G401 (cell line): ENCODE results near the gene PPM1G. TPM values are rescaled to one million over a fixed set of nuclear protein-coding genes. Genes with fewer than 3 reads are reported as not detected.
"Not testable (repeated sequence)": the region's sequence is repeated elsewhere in the genome, so short reads cannot be mapped to it uniquely, and the experiment has no call there.

Source experiments
- DNase-seq: peaks from one replicate; pipeline ENCODE4 v3.0.0-alpha.2; 2015; ENCODE audit warnings: low spot score
- in situ Hi-C: cut with HindIII; loops from 2 replicates; pipeline ENCODE4 v1.10.0; 2016; ENCODE audit warnings: low sequenced_read_pairs, mixed read lengths
- total RNA-seq: library from RNA; depleted of rRNA; stranded (reverse); fragments of >200 nt; shearing (Covaris generic); gene quantifications from 2 replicates; pipeline ENCODE4 v1.2.3, GENCODE V29; 2014; rRNA removed

PPM1G gene, protein sequence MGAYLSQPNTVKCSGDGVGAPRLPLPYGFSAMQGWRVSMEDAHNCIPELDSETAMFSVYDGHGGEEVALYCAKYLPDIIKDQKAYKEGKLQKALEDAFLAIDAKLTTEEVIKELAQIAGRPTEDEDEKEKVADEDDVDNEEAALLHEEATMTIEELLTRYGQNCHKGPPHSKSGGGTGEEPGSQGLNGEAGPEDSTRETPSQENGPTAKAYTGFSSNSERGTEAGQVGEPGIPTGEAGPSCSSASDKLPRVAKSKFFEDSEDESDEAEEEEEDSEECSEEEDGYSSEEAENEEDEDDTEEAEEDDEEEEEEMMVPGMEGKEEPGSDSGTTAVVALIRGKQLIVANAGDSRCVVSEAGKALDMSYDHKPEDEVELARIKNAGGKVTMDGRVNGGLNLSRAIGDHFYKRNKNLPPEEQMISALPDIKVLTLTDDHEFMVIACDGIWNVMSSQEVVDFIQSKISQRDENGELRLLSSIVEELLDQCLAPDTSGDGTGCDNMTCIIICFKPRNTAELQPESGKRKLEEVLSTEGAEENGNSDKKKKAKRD
- 178 and 244 TPM in 2 replicates for total RNA-seq

DNA sequence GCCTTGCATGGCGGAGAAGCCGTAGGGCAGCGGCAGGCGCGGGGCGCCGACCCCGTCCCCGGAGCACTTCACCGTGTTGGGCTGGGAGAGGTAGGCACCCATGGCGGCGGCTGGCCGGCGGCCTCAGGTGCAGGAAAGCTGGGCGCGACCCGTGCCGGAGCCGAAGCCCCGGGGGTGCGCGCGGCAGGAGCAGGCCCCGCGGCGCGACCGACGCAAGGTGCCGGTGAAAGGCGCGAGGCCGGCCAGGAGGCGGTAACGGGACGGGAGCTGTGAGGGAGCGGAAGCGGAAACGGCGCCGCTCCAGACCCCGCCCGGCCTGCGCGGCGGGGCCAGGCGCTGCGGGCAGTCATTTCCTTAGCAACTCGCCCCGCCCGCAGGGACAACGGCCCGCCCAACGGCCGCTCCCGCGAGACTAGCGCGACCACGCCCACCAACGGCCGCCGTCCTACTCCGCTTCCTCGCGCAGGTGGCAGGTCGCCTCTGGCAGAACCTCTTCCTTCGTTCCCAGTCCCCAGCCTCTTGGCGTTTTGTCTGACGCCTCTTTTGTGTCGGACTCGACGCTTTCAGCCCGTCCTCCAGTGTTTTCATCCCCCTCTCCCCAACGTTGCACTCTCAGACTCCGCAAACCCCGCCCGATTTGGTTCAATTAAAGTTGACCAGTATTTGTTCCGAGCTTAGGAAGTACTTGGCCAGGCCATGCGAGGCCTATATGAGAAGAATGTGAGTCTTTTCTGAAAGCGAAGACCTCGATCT lies at the start of gene PPM1G:
Gene PPM1G (minus strand): TSS at position 271 of the 753 bp plus-strand sequence. CDS start 169 bp downstream, at position 102.
- in situ Hi-C loops = no loop called here
- peak; percentile 95 for DNase-seq

DNA sequence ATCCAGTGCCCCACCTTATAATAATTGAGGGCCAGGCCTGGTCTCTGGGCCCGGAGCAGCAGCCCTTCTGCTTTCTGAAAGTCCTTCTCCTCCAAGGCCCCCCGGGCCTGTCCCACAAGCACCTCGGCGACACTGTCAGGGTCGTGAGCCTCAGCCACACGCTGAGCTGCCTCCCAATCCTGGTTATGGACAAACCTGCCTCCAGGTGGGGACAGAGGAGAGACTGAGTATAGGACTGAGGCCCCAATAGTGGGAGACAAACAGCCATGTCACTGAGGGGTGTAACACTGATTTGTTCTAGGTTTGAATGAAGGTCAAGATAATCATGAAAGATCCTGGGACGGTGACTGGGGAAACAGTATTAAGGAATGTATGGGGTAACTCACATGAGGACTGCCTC lies 44.6 kb upstream of the PPM1G start:
- DNase-seq = no peak
- in situ Hi-C loops = loop anchor here (10.0 kb wide), 1 partner anchor 171 kb away; the partner anchor contains the start of genes CCDC121 and GPN1

DNA sequence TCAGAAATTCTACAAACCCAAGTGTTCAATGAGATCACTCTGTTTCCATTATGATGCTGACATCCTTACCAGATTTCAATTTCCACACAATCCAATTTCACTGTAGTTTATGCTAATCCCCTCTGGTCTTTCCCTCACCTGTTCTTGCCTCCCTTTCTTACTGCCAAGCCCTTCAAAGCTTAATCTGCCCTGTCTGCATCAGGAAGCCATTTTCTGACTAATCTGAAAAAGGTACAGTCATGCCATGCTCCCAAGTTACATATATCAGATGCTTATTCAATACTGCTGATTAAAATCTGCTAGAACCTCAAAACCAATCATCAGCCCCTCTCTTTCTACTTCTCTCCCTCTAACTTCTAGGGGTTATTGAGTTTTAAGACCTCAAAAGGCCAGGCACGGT lies 41.7 kb upstream of the PPM1G start:
- DNase-seq = no peak
- in situ Hi-C loops = loop anchor here (10.0 kb wide), 1 partner anchor 174 kb away; the partner anchor contains the start of genes CCDC121 and GPN1

DNA sequence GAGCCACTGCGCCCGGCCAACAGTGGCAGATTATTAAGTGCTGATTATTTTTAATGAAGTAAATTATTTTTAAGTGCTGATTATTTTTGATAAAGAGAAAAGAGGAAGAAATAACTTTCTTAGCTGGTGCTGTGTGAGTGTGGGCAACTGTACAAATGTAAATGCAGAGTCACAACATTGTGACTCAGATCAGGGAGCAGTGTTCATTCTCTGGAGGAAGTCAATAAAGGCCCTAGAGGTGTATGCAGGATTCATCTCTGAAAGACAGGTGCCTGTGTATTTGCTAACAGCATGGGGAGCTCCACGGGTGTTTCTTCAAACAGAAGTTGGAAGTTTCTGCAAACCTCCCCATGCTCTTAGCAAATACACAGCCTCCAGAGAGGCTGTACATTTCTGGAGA lies 39.0 kb upstream of the PPM1G start:
- in situ Hi-C loops = no loop called here
- no peak for DNase-seq

DNA sequence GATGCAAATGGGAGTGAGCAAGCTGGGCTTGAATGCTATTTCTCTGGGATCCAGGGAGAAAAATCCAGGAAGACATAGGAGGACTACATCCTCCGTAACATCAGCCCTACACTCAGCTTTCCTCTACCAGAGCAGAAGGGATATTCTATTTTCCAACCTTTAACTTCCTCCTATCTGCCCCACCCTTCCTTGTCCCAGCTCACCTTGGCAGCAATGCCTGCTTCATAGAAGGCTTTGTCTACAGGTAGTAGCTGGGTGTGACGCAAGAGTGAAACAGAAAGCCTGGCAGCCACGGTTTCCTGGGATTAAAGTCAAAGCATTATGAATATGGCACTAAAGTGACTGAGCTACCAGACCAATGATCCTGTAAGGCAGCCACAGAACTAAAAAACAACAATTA lies 36.7 kb upstream of the PPM1G start:
- in situ Hi-C loops = no loop called here
- DNase-seq = no peak

DNA sequence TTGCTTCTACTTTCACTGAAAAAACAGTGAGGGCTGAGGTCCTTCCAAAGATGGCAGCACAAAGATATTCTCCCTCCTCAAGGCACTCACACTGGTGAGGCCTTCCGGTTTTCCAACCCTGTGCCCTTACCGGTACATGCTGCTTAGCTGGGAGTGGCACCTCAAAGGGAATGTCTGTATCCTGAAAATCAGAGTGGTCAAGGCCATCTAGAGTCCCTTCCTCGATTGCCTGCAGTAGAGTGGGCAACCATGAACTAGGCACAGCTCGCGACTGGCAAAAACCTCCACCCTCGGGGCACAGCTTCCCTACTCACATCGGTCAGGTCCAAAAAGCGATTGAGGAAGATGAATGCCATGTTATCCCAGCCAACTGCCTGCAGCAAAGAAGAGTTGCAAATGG lies 36.2 kb upstream of the PPM1G start:
- in situ Hi-C loops = no loop called here
- no peak for DNase-seq

DNA sequence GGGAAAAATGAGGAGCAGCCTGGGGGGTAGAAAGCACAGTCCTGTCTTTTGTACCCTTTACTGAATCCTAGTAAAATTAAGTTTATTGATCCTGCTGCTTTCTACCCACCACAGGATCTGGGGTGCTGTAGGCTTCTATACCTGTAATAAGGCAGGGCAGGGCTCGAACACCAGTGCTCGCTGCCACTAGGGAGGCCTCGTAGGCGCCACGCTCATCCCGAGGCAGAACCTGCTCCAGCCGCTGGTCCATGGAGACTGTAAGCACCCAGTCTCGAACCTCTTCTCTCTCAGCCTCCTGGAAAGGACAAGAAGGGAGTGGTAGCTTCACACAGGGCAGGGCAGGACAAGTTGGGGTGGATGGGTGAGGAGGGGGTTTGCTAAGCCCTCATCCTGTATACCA lies 35.8 kb upstream of the PPM1G start:
- DNase-seq = no peak
- in situ Hi-C loops = no loop called here

DNA sequence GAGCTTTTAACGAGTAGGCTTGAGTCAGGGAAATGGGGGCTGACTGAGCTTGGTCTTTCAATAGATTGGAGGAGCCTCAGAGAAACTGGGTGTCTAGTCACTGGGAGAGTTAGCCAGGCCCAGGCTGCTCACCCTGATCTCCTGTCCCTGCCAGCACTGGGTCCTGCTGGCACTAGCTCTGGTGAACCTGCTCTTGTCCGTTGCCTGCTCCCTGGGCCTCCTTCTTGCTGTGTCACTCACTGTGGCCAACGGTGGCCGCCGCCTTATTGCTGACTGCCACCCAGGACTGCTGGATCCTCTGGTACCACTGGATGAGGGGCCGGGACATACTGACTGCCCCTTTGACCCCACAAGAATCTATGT lies 33.5 kb upstream of the PPM1G start:
- in situ Hi-C loops = no loop called here

DNA sequence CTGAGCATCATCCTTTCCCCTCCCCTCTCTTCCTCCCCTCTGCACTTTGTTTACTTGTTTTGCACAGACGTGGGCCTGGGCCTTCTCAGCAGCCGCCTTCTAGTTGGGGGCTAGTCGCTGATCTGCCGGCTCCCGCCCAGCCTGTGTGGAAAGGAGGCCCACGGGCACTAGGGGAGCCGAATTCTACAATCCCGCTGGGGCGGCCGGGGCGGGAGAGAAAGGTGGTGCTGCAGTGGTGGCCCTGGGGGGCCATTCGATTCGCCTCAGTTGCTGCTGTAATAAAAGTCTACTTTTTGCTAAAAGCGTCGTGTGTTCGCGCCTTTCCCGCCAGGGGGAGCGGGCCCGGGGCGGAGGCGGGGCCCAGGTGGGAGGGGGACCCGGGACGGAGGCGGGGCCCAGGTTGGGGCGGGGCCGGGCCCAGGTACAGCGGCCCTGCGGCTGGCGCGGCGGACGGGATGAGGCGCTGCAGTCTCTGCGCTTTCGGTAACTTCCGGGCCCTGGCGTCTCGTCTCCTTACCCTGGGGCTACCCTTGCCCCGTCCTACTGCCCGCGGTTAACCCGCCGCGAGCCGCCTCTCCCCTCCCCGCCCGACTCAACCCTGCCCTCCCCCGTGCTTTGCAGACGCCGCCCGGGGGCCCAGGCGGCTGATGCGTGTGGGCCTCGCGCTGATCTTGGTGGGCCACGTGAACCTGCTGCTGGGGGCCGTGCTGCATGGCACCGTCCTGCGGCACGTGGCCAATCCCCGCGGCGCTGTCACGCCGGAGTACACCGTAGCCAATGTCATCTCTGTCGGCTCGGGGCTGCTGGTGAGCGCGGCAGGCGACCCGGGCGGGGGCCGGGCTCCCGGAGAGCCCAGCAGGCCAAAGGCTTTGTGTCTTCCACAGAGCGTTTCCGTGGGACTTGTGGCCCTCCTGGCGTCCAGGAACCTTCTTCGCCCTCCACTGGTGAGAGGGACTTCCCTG lies 32.8 kb upstream of the PPM1G start, which contains the start of gene KRTCAP3:
Gene KRTCAP3 (plus strand): TSS at position 424 of the 962 bp plus-strand sequence. CDS start 32 bp downstream, at position 456.
- in situ Hi-C loops = no loop called here
- peak; percentile 8 for DNase-seq

More for the DNA sequence above, 33.5 kb upstream of the PPM1G start:
- peak; percentile 3 for DNase-seq

DNA sequence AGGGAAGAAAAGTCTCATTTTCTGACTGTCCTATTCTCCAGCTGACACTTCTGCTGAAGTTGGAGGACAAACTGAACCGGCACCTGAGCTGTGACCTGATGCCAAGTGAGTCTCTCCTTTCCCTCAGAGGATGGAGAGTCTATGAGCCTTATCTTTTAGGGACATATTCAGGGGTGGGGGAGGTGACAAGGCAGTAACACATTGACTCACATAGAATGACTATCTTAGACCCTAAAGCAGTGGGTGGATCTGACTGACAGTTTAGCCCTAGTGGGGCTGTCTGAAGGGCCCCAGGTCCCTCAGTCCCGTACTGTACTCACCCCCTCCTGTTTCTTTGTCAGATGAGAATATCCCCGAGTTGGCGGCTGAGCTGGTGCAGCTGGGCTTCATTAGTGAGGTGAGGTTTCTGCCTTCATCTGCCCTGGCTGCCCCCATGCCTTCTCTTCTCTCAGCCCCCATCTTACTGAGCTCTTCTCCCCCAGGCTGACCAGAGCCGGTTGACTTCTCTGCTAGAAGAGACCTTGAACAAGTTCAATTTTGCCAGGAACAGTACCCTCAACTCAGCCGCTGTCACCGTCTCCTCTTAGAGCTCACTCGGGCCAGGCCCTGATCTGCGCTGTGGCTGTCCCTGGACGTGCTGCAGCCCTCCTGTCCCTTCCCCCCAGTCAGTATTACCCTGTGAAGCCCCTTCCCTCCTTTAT lies 32.0 kb upstream of the PPM1G start:
- DNase-seq = no peak
- in situ Hi-C loops = no loop called here

DNA sequence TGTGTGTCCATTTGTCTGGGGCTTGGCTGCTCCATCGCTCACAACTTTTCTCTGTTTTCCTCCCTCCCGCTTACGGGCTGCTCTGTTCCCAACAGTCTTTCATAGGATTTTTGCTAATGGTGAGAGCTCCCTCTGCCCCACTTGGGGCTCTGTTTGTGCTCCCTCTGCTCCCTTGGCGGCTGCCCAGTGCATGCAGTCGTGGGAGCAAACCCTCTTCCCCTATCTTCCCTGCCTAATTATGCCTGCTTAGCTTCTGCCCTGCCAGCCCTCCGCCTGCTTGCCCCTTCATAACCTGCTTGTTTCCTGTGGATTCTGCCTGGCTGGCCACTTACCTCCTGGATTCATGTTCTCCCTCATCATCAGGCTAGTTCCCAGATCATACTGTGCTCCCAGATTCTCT lies 26.2 kb upstream of the PPM1G start:
- in situ Hi-C loops = no loop called here
- no peak for DNase-seq

DNA sequence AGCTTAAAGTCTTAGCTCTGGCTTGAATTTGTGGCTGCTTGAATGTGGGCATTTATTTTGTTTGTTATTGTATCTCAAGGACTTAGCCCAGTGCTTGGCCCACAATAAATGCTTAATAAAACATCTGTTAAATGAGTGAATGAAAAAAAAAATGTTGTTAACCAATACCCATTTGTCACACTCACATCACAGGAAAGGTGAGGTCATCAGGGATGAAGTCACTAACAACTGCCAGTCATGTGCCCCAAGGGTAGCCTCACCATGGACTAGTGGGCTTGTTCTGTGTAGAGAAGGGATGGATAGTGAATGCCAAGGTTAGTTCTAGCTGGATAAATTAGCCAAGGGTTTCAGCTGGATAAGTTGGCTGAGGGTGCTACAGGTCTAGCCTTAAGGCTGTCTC lies 22.0 kb upstream of the PPM1G start:
- DNase-seq = no peak
- in situ Hi-C loops = no loop called here

DNA sequence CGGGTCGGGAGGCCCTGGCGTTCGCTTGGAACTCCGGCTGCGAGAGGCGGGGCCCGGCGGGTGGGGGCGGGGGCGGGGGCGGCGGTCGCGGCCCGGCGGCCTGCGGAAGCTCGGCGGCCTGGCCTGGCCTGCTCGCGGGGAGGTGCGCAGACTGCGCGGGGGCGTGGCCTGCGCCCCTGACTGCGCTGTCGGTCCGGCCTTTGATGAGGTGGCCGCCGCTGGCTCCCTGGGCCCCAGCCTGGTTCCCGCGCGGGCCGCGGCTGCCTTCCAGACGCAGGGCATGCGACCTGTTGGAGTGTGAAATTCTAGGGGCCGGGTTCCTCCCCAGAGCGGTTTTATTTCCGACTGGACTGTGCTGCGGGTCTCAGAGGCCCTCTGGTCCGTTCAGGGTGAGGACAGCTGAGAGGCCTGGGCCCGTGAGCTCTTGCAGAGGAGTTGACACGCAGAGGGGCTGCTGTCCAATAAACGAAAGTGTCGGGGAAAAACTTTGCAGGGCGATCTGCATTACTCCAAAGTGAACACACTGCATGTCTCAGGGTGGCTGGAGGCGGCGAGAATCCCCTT lies 19.7 kb upstream of the PPM1G start:
- DNase-seq = peak; percentile 54
- in situ Hi-C loops = no loop called here

DNA sequence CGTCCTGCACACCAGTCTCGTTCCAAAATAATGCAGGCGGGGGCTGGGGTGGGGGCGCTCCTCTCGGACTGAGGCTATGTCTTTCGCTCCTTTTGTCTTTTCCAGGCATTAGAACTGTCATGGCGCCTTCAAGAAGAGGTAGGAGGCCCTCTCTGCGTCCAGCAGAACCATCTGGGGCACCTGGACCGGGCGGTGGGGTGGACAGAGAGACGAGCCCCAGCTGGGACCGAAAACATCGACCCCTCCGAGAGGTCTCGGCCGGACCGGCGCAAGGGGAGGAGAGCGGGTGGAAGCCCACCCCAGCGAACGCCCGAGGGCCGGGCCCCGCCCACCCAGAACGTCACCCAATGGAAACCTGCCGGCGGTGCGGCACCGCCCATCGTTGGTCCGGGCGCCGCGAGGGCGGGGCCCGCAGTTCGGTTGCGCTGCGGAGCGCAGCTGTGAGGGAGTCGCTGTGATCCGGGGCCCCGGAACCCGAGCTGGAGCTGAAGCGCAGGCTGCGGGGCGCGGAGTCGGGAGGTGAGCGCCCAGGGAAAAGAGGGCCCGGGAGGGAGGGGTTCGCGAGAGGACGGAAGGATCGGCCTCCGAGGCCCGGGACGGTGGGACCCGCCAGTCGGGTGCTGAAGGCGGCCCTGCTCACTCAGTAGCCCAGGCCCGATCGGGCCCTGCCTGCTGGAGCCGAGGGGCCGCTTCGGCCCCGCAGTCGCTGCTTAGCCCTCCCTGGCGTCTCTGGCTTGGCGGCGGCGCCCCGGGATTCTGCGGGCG lies 19.0 kb upstream of the PPM1G start, which contains the start of gene NRBP1:
Gene NRBP1 (plus strand): TSS at position 419 of the 765 bp plus-strand sequence. CDS start 4,643 bp downstream, outside the sequence.
- peak; percentile 95 for DNase-seq
- in situ Hi-C loops = no loop called here

DNA sequence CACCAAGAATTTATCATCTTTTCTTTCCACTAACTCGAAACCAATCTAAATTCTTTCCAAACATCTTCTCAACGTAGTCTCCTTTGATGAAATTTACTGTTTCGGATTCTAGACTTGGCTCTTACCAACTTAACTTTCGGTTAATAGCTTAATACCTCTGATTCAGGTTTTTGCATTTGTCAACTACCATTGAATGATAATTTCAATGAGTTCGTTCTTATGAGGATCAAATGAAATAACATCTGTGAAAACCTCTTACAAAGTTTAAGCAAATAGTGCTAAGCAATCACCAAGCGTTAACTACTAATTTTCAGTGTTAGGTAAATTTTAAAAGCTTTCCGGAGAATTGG lies 18.4 kb upstream of the PPM1G start:
- DNase-seq = no peak
- in situ Hi-C loops = no loop called here

DNA sequence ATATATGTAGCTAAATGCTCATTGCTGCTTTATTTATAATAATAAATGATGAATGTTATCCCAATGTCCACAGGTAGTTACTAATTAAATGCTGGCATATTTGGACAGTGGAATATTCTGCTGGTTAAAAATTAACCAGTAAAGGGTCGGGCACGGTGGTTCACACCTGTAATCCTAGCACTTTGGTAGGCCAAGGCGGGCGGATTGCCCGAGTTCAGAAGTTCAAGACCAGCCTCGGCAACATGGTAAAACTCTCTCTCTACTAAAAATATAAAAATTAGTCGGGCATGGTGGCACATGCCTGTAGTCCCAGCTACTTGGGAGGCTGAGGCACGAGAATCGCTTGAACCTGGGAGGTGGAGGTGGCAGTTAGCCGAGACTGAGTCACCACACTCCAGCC lies 15.6 kb upstream of the PPM1G start:
- DNase-seq, in situ Hi-C loops: not testable (repeated sequence)

DNA sequence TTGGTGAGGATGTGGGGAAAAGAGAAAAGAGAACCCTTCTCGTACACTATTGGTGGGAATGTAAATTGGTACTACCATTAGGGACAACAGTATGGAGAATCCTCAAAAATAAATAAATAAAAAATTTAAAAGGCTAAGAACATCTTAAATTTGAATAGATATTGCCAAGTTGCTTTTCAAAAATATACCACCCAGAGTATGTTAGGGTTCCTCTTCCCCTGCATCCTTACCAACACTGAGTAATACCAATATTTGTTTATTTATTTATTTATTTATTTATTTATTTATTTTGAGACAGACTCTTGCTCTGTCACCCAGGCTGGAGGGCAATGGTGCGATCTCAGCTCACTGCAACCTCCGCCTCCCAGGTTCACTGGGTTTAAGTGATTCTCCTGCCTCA lies 13.6 kb upstream of the PPM1G start:
- in situ Hi-C loops = no loop called here
- DNase-seq = no peak
